Adrenal gland (tissue), 5 donors: ENCODE measurements around the gene SPDYE18.
"Not testable (repeated sequence)": the region's sequence is repeated elsewhere in the genome, so short reads cannot be mapped to it uniquely, and the experiment has no call there.

ENCODE experiments used
- CTCF ChIP-seq, 6 experiments: fragments of 450-650 bp in 4 of 6; fragments of 200-600 bp in 2 of 6; sonication (generic) in 1 of 6; IDR thresholded peaks; 1 replicate in 5 of 6; 2 replicates in 1 of 6; pipeline versions ENCODE4 v1.5.1 to v1.8.0; 2016 to 2021; ENCODE audit warnings: antibody characterized with exemption in 6 of 6, mild to moderate bottlenecking in 2 of 6, moderate library complexity in 1 of 6
- POLR2A ChIP-seq, 2 donors: fragments of 450-650 bp; IDR thresholded peaks; one replicate each; pipeline ENCODE4 v1.6.1; 2017; ENCODE audit warnings: antibody characterized with exemption in 2 of 2, mild to moderate bottlenecking in 2 of 2, moderate library complexity in 1 of 2
- donor health status: DM: no; HTN: no; CAD: no.

- not testable (repeated sequence) for TF ChIP-seq CTCF, POLR2A (IDR thresholded peaks at IDR 0.05)
Measured at GRCh38 chr7:77108362-77108761, 46.0 kb upstream of the SPDYE18 start.
